ENCODE measurements around the gene CST1. TPM values are rescaled to one million over a fixed set of nuclear protein-coding genes. Genes with fewer than 3 reads are reported as not detected.

The CST1 gene
- 0.67 to 0.86 TPM (median 0.84 TPM) in 5 replicates for total RNA-seq (2022; extraction: Qiagen RNA extraction)

GRCh38 chr20:23750786-23751185 is at the start of gene CST1:
Gene CST1, minus strand, starts transcription at chr20:23750935. Its CDS starts 69 bp downstream, at chr20:23750866.

Other genes starting within 250 kb of the CST1 start
- not detected in 5 replicates for gene CST9L, start 182.5 kb downstream of the CST1 start, total RNA-seq (2022; extraction: Qiagen RNA extraction)
- not detected in 5 replicates for gene CST9, start 145.0 kb downstream of the CST1 start, total RNA-seq (2022; extraction: Qiagen RNA extraction)
- 263 to 436 TPM (median 419 TPM) in 5 replicates for gene CST3, start 113.0 kb downstream of the CST1 start, total RNA-seq (2022; extraction: Qiagen RNA extraction)
- not detected in 5 replicates for gene CST4, start 61.9 kb downstream of the CST1 start, total RNA-seq (2022; extraction: Qiagen RNA extraction)
- gene CST2, start 75.8 kb upstream of the CST1 start, total RNA-seq (2022; extraction: Qiagen RNA extraction) = 0.27 to 0.85 TPM (median 0.43 TPM) in 5 replicates
- gene CST5, start 128.8 kb upstream of the CST1 start, total RNA-seq (2022; extraction: Qiagen RNA extraction) = not detected in 5 replicates
- gene GGTLC1, start 237.8 kb upstream of the CST1 start, total RNA-seq (2022; extraction: Qiagen RNA extraction) = not detected in 5 replicates